Tibial artery (tissue), 4 donors: Measurements from ENCODE around the gene COQ10A.

Source experiments
- DNase-seq, 2 donors: peaks; one replicate each; pipeline ENCODE4 v3.0.0-alpha.2; 2019
- H3K27ac ChIP-seq, 2 donors: fragments of 200-600 bp; sonication (generic) in 1 of 2; 1 replicate in 1 of 2; 2 replicates in 1 of 2; pipeline ENCODE4 v1.5.1; 2018 to 2019; ENCODE audit warnings: mild to moderate bottlenecking in 1 of 2
- H3K27me3 ChIP-seq, 2 donors: fragments of 200-600 bp; sonication (generic) in 1 of 2; one replicate each; pipeline versions ENCODE4 v1.5.1 to v1.6.0; 2016 to 2019
- H3K36me3 ChIP-seq, 3 donors: fragments of 200-600 bp; sonication (generic) in 2 of 3; one replicate each; pipeline ENCODE4 v1.5.1; 2016 to 2019; ENCODE audit warnings: mild to moderate bottlenecking in 2 of 3
- H3K4me1 ChIP-seq, 4 donors: fragments of 200-600 bp; sonication (generic) in 2 of 4; 1 replicate in 3 of 4; 2 replicates in 1 of 4; pipeline ENCODE4 v1.5.1; 2016 to 2019
- H3K4me3 ChIP-seq, 2 donors: fragments of 200-600 bp; sonication (generic) in 1 of 2; 1 replicate in 1 of 2; 2 replicates in 1 of 2; pipeline ENCODE4 v1.5.1; 2018 to 2019; ENCODE audit warnings: mild to moderate bottlenecking in 2 of 2
- H3K9me3 ChIP-seq, 3 donors: fragments of 200-600 bp; sonication (generic) in 1 of 3; one replicate each; pipeline ENCODE4 v1.5.1; 2016 to 2019
- CTCF ChIP-seq, 2 experiments: fragments of 200-600 bp in 1 of 2; fragments of 450-650 bp in 1 of 2; IDR thresholded peaks; one replicate each; pipeline ENCODE4 v1.5.1; 2017 to 2019; ENCODE audit warnings: antibody characterized with exemption in 2 of 2, mild to moderate bottlenecking in 1 of 2, moderate library complexity in 1 of 2
- intact Hi-C: fragments of 100-400 bp; cut with DNase I; formaldehyde crosslinking; loops from one replicate; pipeline ENCODE4 v1.15.0; 2023; ENCODE audit warnings: low total_unique reads

COQ10A gene

GRCh38 chr12:56222531-56222895, 44.2 kb upstream of the COQ10A start:
- no peak for TF ChIP-seq CTCF (IDR thresholded peaks at IDR 0.05)
- Histone ChIP-seq H3K27ac (peak overlapping the region; percentile 92), H3K9me3 (no peaks in the 10 kb centered on the region), H3K4me1 (peaks cover 0 to 58% (median 42%) of the 10 kb centered on the region in 4 donors), H3K27me3 (no peaks in the 10 kb centered on the region), H3K36me3 (peaks cover 0 to 18% (median 5%) of the 10 kb centered on the region in 3 donors), H3K4me3 (peak overlapping the region; percentile 73 to 84)
- DNase-seq = no peak
- intact Hi-C loops = no loop called here

- DNase-seq = no peak
- intact Hi-C loops = loop anchor here (2.0 kb wide), 3 partner anchors 31 to 105 kb away; partner anchors contain the start of genes CS and ZC3H10
- no peak for TF ChIP-seq CTCF (IDR thresholded peaks at IDR 0.05)
These were observed 43.1 kb upstream of the COQ10A start for GRCh38 chr12:56223571-56224101.

GRCh38 chr12:56224102-56224701, 42.5 kb upstream of the COQ10A start, which contains the start of gene NABP2:
NABP2 (plus strand) TSS chr12:56224342; CDS start chr12:56224857, 515 bp downstream.
- TF ChIP-seq CTCF (IDR thresholded peaks at IDR 0.05) = peak; percentile 90 to 94
- Histone ChIP-seq H3K4me1 (peaks cover 0 to 45% (median 33%) of the 10 kb centered on the region in 4 donors), H3K36me3 (peaks cover 0 to 29% (median 0%) of the 10 kb centered on the region in 3 donors), H3K27me3 (no peaks in the 10 kb centered on the region), H3K9me3 (no peaks in the 10 kb centered on the region), H3K27ac (peak within 1 kb of the TSS; percentile 92), H3K4me3 (peak within 1 kb of the TSS; percentile 56 to 61)
- peak; percentile 99 for DNase-seq
- intact Hi-C loops = loop anchor here (2.0 kb wide), 3 partner anchors 31 to 105 kb away; partner anchors contain the start of genes CS and ZC3H10

More at GRCh38 chr12:56223571-56224101, 43.1 kb upstream of the COQ10A start:
- Histone ChIP-seq H3K27me3 (no peaks in the 10 kb centered on the region), H3K4me1 (peaks cover 0 to 47% (median 38%) of the 10 kb centered on the region in 4 donors), H3K36me3 (peaks cover 0 to 23% (median 0%) of the 10 kb centered on the region in 3 donors), H3K27ac (peak overlapping the region; percentile 92), H3K4me3 (peak overlapping the region; percentile 56 to 61), H3K9me3 (no peaks in the 10 kb centered on the region)

GRCh38 chr12:56224954-56225353, 41.8 kb upstream of the COQ10A start:
- H3K36me3 ChIP-seq = peaks cover 0 to 32% (median 0%) of the 10 kb centered on the region in 3 donors
- H3K4me3 ChIP-seq = peak overlapping the region; percentile 56 to 61
- DNase-seq = no peak
- no peak for TF ChIP-seq CTCF (IDR thresholded peaks at IDR 0.05)
- intact Hi-C loops = loop anchor here (2.0 kb wide), 3 partner anchors 32 to 106 kb away; partner anchors contain the start of genes CS and ZC3H10
- no peaks in the 10 kb centered on the region for H3K27me3 ChIP-seq
- H3K9me3 ChIP-seq = no peaks in the 10 kb centered on the region
- peaks cover 0 to 37% (median 26%) of the 10 kb centered on the region in 4 donors for H3K4me1 ChIP-seq
- peak overlapping the region; percentile 92 for H3K27ac ChIP-seq

GRCh38 chr12:56229082-56229481, 37.7 kb upstream of the COQ10A start:
- Histone ChIP-seq H3K9me3 (no peaks in the 10 kb centered on the region), H3K27ac (no peak overlapping the region), H3K4me1 (peaks cover 0 to 14% (median 8%) of the 10 kb centered on the region in 4 donors), H3K36me3 (peaks cover 0 to 32% (median 0%) of the 10 kb centered on the region in 3 donors), H3K4me3 (no peak overlapping the region), H3K27me3 (no peaks in the 10 kb centered on the region)
- intact Hi-C loops = no loop called here
- no peak for DNase-seq
- TF ChIP-seq CTCF (IDR thresholded peaks at IDR 0.05) = no peak
